Measurements from ENCODE around the gene IL16. TPM values are rescaled to one million over a fixed set of nuclear protein-coding genes. Genes with fewer than 3 reads are reported as not detected.

Gene IL16
- total RNA-seq, 1 donor from 2014 or later = 0.82 TPM

- FAIRE-seq (no peak), DNase-seq (ENCODE audit: low spot score in 2 of 2) (no peak)
Observed at GRCh38 chr15:81286621-81287121, 90.0 kb downstream of the IL16 start.

- FAIRE-seq (no peak), DNase-seq (ENCODE audit: low spot score in 2 of 2) (no peak)
Observed at GRCh38 chr15:81288040-81288439, 91.4 kb downstream of the IL16 start.

- no peak for FAIRE-seq
Observed at GRCh38 chr15:81288616-81289015, 91.9 kb downstream of the IL16 start.

GRCh38 chr15:81289910-81290309 lies 93.2 kb downstream of the IL16 start:
- DNase-seq (ENCODE audit: low spot score in 2 of 2) (no peak), FAIRE-seq (no peak)

More at GRCh38 chr15:81288616-81289015, 91.9 kb downstream of the IL16 start:
- no peak for DNase-seq (ENCODE audit: low spot score in 2 of 2)

- DNase-seq (ENCODE audit: low spot score in 2 of 2) (no peak), FAIRE-seq (no peak)
Observed at GRCh38 chr15:81291916-81292522, 95.3 kb downstream of the IL16 start.

GRCh38 chr15:81292523-81293001 lies 95.9 kb downstream of the IL16 start:
- DNase-seq (ENCODE audit: low spot score in 2 of 2) (no peak), FAIRE-seq (no peak)

GRCh38 chr15:81293728-81294515 lies 97.2 kb downstream of the IL16 start:
- DNase-seq (ENCODE audit: low spot score in 2 of 2) = no peak

GRCh38 chr15:81294516-81294880 lies 97.8 kb downstream of the IL16 start:
- FAIRE-seq (no peak), DNase-seq (ENCODE audit: low spot score in 2 of 2) (no peak)

More at GRCh38 chr15:81293728-81294515, 97.2 kb downstream of the IL16 start:
- no peak for FAIRE-seq

- DNase-seq (ENCODE audit: low spot score in 2 of 2) (no peak), FAIRE-seq (no peak)
Observed at GRCh38 chr15:81295486-81296121, 98.9 kb downstream of the IL16 start.

GRCh38 chr15:81296186-81296585 lies 99.5 kb downstream of the IL16 start:
- FAIRE-seq = no peak

GRCh38 chr15:81296673-81297072 lies 100.0 kb downstream of the IL16 start:
- no peak for DNase-seq (ENCODE audit: low spot score in 2 of 2)
- no peak for FAIRE-seq

More at GRCh38 chr15:81296186-81296585, 99.5 kb downstream of the IL16 start:
- no peak for DNase-seq (ENCODE audit: low spot score in 2 of 2)

- FAIRE-seq = no peak
Observed at GRCh38 chr15:81297147-81297572, 100.5 kb downstream of the IL16 start.

GRCh38 chr15:81297603-81298575 lies 101.2 kb downstream of the IL16 start:
- FAIRE-seq = no peak

More at GRCh38 chr15:81297147-81297572, 100.5 kb downstream of the IL16 start:
- DNase-seq (ENCODE audit: low spot score in 2 of 2) = no peak

GRCh38 chr15:81298611-81299010 lies 101.9 kb downstream of the IL16 start:
- DNase-seq (ENCODE audit: low spot score in 2 of 2) = no peak
- no peak for FAIRE-seq

More at GRCh38 chr15:81297603-81298575, 101.2 kb downstream of the IL16 start:
- DNase-seq (ENCODE audit: low spot score in 2 of 2) = no peak

- DNase-seq (ENCODE audit: low spot score in 2 of 2) = no peak
- FAIRE-seq = no peak
Observed at GRCh38 chr15:81299156-81299555, 102.5 kb downstream of the IL16 start.

- no peak for DNase-seq (ENCODE audit: low spot score in 2 of 2)
- FAIRE-seq = no peak
Observed at GRCh38 chr15:81299630-81300273, 103.1 kb downstream of the IL16 start.

GRCh38 chr15:81301385-81301784 lies 104.7 kb downstream of the IL16 start:
- FAIRE-seq (no peak), DNase-seq (ENCODE audit: low spot score in 2 of 2) (no peak)

- DNase-seq (ENCODE audit: low spot score in 2 of 2) (no peak), FAIRE-seq (no peak)
Observed at GRCh38 chr15:81301815-81302399, 105.2 kb downstream of the IL16 start.

GRCh38 chr15:81302701-81303109 lies 106.0 kb downstream of the IL16 start:
- DNase-seq (ENCODE audit: low spot score in 2 of 2) (no peak), FAIRE-seq (no peak)
